BLaER1 treated with 17β-estradiol and CSF1 and Interleukin-3, amounts not matched to agents 10 nM and 100 nM (cell line): Measurements from ENCODE around the gene KCTD16.

ENCODE experiments used
- H3K27ac ChIP-seq, 11 experiments: shearing (Covaris generic); formaldehyde crosslinking; 2 replicates each; pipeline ENCODE4 v1.8.1; 2022
- H3K27me3 ChIP-seq, 11 experiments: shearing (Covaris generic); formaldehyde crosslinking; 2 replicates each; pipeline ENCODE4 v1.8.1; 2022
- H3K36me3 ChIP-seq, 11 experiments: shearing (Covaris generic); formaldehyde crosslinking; 2 replicates each; pipeline ENCODE4 v1.8.1; 2022
- H3K4me1 ChIP-seq, 10 experiments: shearing (Covaris generic); formaldehyde crosslinking; 2 replicates each; pipeline ENCODE4 v1.8.1; 2022
- H3K4me2 ChIP-seq, 11 experiments: shearing (Covaris generic); formaldehyde crosslinking; 2 replicates each; pipeline ENCODE4 v1.8.1; 2022
- H3K4me3 ChIP-seq, 10 experiments: shearing (Covaris generic); formaldehyde crosslinking; 2 replicates each; pipeline ENCODE4 v1.8.1; 2022
- H3K9ac ChIP-seq, 11 experiments: shearing (Covaris generic); formaldehyde crosslinking; 2 replicates each; pipeline ENCODE4 v1.8.1; 2022
- H3K9me3 ChIP-seq, 11 experiments: shearing (Covaris generic); formaldehyde crosslinking; replicated peaks in 1 of 11; 2 replicates each; pipeline ENCODE4 v1.8.1; 2022
- H4K20me1 ChIP-seq, 11 experiments: shearing (Covaris generic); formaldehyde crosslinking; 2 replicates each; pipeline ENCODE4 v1.8.1; 2022
- Cebpa-rat ChIP-seq, 11 experiments: shearing (Covaris generic); IDR thresholded peaks; 2 replicates each; pipeline ENCODE4 v1.8.1; 2022

The KCTD16 gene

GRCh38 chr5:144469106-144469505 is 298.4 kb downstream of the KCTD16 start:
- Histone ChIP-seq H4K20me1 (no peaks in the 10 kb centered on the region), H3K9ac (no peak overlapping the region), H3K4me1 (peaks cover 0 to 32% (median 5%) of the 10 kb centered on the region in 10 experiments; a peak in 10 of 20 replicates), H3K9me3 (no peaks in the 10 kb centered on the region; a peak in 1 of 22 replicates), H3K4me3 (no peak overlapping the region), H3K27ac (no peak overlapping the region), H3K4me2 (no peak overlapping the region), H3K27me3 (no peaks in the 10 kb centered on the region), H3K36me3 (no peaks in the 10 kb centered on the region)
- no peak for TF ChIP-seq Cebpa-rat (IDR thresholded peaks at IDR 0.05)

- no peak for TF ChIP-seq Cebpa-rat (IDR thresholded peaks at IDR 0.05)
- no peak overlapping the region for H3K4me3 ChIP-seq
- H3K27ac ChIP-seq = peak overlapping the region in 2 of 11 experiments; percentile 10 to 21; a peak in 2 of 22 replicates
- no peaks in the 10 kb centered on the region for H3K36me3 ChIP-seq
- peaks cover 0 to 32% (median 5%) of the 10 kb centered on the region in 10 experiments; a peak in 10 of 20 replicates for H3K4me1 ChIP-seq
- peak overlapping the region in 3 of 11 experiments; percentile 18 to 60 (median 44); a peak in 4 of 22 replicates for H3K4me2 ChIP-seq
- no peaks in the 10 kb centered on the region for H3K9me3 ChIP-seq
- no peak overlapping the region for H3K9ac ChIP-seq
- no peaks in the 10 kb centered on the region for H3K27me3 ChIP-seq
- H4K20me1 ChIP-seq = no peaks in the 10 kb centered on the region
These were observed 301.5 kb downstream of the KCTD16 start for GRCh38 chr5:144472221-144472620.

DNA sequence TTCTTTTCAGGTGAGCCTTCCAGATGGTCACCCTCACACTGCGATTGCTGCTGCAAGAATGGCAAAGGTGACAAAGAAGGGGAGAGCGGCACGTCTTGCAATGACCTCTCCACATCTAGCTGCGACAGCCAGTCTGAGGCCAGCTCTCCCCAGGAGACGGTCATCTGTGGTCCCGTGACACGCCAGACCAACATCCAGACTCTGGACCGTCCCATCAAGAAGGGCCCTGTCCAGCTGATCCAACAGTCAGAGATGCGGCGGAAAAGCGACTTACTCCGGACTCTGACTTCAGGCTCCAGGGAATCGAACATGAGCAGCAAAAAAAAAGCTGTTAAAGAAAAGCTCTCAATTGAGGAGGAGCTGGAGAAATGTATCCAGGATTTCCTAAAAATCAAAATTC is 303.0 kb downstream of the KCTD16 start:
- H3K4me3 ChIP-seq = no peak overlapping the region
- no peaks in the 10 kb centered on the region for H3K36me3 ChIP-seq
- H3K27me3 ChIP-seq = no peaks in the 10 kb centered on the region
- peaks cover 0 to 29% (median 0%) of the 10 kb centered on the region in 10 experiments; a peak in 6 of 20 replicates for H3K4me1 ChIP-seq
- peak overlapping the region in 1 of 11 experiments; percentile 44; a peak in 2 of 22 replicates for H3K4me2 ChIP-seq
- H3K27ac ChIP-seq = no peak overlapping the region
- no peak overlapping the region for H3K9ac ChIP-seq
- no peak for TF ChIP-seq Cebpa-rat (IDR thresholded peaks at IDR 0.05)
- H3K9me3 ChIP-seq = no peaks in the 10 kb centered on the region
- no peaks in the 10 kb centered on the region for H4K20me1 ChIP-seq

GRCh38 chr5:144478565-144478964 is 307.9 kb downstream of the KCTD16 start:
- Histone ChIP-seq H3K4me3 (no peak overlapping the region), H3K27me3 (no peaks in the 10 kb centered on the region), H3K9me3 (no peaks in the 10 kb centered on the region), H3K4me1 (peaks cover 0 to 11% (median 0%) of the 10 kb centered on the region in 10 experiments; a peak in 4 of 20 replicates), H3K4me2 (peak overlapping the region in 2 of 11 experiments; percentile 6 to 46; a peak in 2 of 22 replicates), H3K36me3 (no peaks in the 10 kb centered on the region), H4K20me1 (no peaks in the 10 kb centered on the region), H3K27ac (no peak overlapping the region), H3K9ac (no peak overlapping the region)
- no peak for TF ChIP-seq Cebpa-rat (IDR thresholded peaks at IDR 0.05)

DNA sequence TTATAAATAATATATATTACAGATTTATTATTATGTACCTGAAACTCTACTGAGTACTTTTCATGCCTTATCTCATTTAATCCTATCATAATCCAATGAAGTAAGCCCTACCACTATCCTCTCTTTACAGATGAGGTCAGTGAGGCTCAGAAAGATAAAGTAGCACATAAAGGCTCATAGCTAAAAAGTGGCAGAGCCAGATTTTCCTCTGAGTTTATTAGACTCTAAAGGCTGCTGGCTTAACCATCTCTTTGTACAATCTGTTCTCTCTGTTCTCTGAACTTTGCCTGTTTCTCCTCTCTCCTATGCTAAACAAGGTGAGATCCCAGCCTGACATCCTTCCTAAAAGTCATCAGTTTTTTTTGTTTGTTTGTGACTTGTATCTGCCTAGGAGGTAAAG is 311.2 kb downstream of the KCTD16 start:
- Histone ChIP-seq H3K4me1 (peaks cover 0 to 10% (median 0%) of the 10 kb centered on the region in 10 experiments; a peak in 3 of 20 replicates), H3K36me3 (no peaks in the 10 kb centered on the region), H3K9me3 (no peaks in the 10 kb centered on the region), H3K4me3 (no peak overlapping the region), H3K9ac (no peak overlapping the region), H3K27me3 (no peaks in the 10 kb centered on the region), H3K27ac (no peak overlapping the region), H3K4me2 (no peak overlapping the region), H4K20me1 (no peaks in the 10 kb centered on the region)
- TF ChIP-seq Cebpa-rat (IDR thresholded peaks at IDR 0.05) = no peak

DNA sequence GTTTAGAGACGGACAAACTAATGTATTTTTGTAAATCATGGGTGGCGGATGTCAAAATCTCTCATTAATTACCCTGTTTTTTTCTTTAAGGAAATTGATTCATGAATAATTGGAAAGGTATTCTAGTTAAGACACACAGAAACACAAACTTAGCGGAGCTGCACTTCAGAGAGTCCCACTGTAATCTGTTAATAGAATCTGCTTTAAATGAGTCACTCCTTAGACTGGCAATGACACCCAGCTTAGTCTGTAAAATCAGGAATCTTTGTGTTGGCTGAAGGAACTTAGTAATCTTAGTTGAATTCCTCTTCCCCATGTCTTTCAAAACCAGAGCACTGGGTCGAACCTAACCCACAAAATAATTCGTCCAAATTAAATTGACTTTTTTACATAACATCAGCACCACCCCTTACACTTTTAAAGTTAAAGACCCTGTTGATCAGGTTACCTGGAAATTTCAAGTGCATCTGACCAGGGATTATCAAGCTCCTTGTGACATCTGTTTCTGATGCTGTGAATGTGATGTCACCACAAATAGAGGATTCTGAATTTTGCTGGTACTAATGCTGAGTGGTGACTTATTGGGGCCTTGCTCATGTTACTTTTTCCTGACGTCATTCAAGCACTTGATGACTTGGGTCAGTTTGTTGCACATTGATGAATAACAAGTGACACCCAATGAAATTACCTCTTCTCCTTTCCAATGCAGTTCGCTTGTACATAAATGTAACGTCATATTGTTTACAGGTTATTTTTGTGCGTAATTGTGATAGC is 313.6 kb downstream of the KCTD16 start:
- H3K4me2 ChIP-seq = no peak overlapping the region
- H3K4me1 ChIP-seq = no peaks in the 10 kb centered on the region
- no peak for TF ChIP-seq Cebpa-rat (IDR thresholded peaks at IDR 0.05)

GRCh38 chr5:144485540-144485939 is 314.9 kb downstream of the KCTD16 start:
- Histone ChIP-seq H3K9me3 (peaks cover 0 to 9% (median 4%) of the 10 kb centered on the region in 11 experiments; a peak in 7 of 22 replicates), H4K20me1 (no peaks in the 10 kb centered on the region), H3K4me1 (no peaks in the 10 kb centered on the region), H3K27ac (no peak overlapping the region), H3K4me2 (no peak overlapping the region), H3K27me3 (no peaks in the 10 kb centered on the region), H3K4me3 (no peak overlapping the region), H3K36me3 (no peaks in the 10 kb centered on the region), H3K9ac (no peak overlapping the region)
- no peak for TF ChIP-seq Cebpa-rat (IDR thresholded peaks at IDR 0.05)

More for the DNA sequence above, 313.6 kb downstream of the KCTD16 start:
- H3K27me3 ChIP-seq = no peaks in the 10 kb centered on the region
- no peak overlapping the region for H3K27ac ChIP-seq
- H3K9me3 ChIP-seq = no peaks in the 10 kb centered on the region
- H3K36me3 ChIP-seq = no peaks in the 10 kb centered on the region
- no peak overlapping the region for H3K4me3 ChIP-seq
- H3K9ac ChIP-seq = no peak overlapping the region
- no peaks in the 10 kb centered on the region for H4K20me1 ChIP-seq

GRCh38 chr5:144487207-144487606 is 316.5 kb downstream of the KCTD16 start:
- H3K4me2 ChIP-seq = no peak overlapping the region
- no peaks in the 10 kb centered on the region for H3K36me3 ChIP-seq
- TF ChIP-seq Cebpa-rat (IDR thresholded peaks at IDR 0.05) = no peak
- H3K9me3 ChIP-seq = peaks cover 0 to 16% (median 4%) of the 10 kb centered on the region in 11 experiments; a peak in 7 of 22 replicates
- H3K9ac ChIP-seq = no peak overlapping the region
- H3K4me1 ChIP-seq = no peaks in the 10 kb centered on the region
- no peaks in the 10 kb centered on the region for H4K20me1 ChIP-seq
- no peaks in the 10 kb centered on the region for H3K27me3 ChIP-seq
- no peak overlapping the region for H3K27ac ChIP-seq
- H3K4me3 ChIP-seq = no peak overlapping the region

DNA sequence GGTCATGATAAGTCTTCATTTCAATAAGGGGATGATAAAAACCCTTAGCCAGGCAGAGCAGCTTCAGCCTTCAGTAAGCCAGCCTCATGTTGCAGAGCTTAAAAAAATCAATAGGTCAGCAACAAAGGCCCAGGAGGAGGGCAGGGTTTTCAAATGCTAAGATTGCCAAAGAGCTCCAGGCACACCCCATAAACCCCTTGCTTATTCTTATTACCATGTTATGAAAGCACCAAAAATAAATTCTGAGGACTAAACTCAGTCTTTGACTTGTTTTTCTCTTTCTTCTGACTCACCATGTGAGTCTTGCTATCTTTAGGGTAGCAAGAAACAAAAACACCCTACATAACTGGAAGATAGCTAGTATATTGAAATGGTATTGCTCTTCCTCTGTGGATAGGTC is 317.1 kb downstream of the KCTD16 start:
- no peak overlapping the region for H3K27ac ChIP-seq
- no peaks in the 10 kb centered on the region for H3K27me3 ChIP-seq
- no peaks in the 10 kb centered on the region for H3K36me3 ChIP-seq
- no peaks in the 10 kb centered on the region for H4K20me1 ChIP-seq
- TF ChIP-seq Cebpa-rat (IDR thresholded peaks at IDR 0.05) = no peak
- H3K4me1 ChIP-seq = no peaks in the 10 kb centered on the region
- H3K4me2 ChIP-seq = no peak overlapping the region
- H3K4me3 ChIP-seq = no peak overlapping the region
- H3K9me3 ChIP-seq = peaks cover 0 to 16% (median 4%) of the 10 kb centered on the region in 11 experiments; a peak in 7 of 22 replicates
- no peak overlapping the region for H3K9ac ChIP-seq

DNA sequence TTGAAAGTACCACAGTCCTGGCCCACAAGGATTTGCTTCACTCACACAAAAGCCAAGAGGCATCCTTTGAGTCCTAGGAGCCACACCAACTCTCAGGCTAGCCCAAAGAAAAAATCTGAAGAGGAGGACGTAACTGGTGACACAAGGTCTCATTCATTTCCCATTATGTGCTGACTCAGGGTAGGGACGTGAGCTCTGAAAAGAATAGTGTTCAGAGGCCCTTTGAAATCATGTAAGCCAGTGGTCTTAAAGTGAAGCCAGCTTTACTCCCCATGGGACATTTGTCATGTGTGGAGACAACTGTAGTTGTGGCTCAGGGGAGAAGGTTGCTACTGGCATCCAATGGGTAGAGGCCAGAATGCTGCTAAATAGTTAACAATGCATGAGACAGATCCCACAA is 332.4 kb downstream of the KCTD16 start:
- Histone ChIP-seq H3K9me3 (0 out of 22 replicates have a peak, but pooled peaks cover 0 to 3% (median 0%) of the 10 kb centered on the region in 11 experiments), H3K36me3 (no peaks in the 10 kb centered on the region), H3K27me3 (no peaks in the 10 kb centered on the region), H3K4me2 (no peak overlapping the region), H3K9ac (no peak overlapping the region), H3K4me3 (no peak overlapping the region), H3K27ac (no peak overlapping the region), H3K4me1 (no peaks in the 10 kb centered on the region; a peak in 1 of 20 replicates), H4K20me1 (no peaks in the 10 kb centered on the region)
- no peak for TF ChIP-seq Cebpa-rat (IDR thresholded peaks at IDR 0.05)
